Left kidney (tissue), 2 donors: ENCODE results near the gene MESP2. TPM values are rescaled to one million over a fixed set of nuclear protein-coding genes. Genes with fewer than 3 reads are reported as not detected.
A peak's percentile ranks its signal among the peaks of the same experiment; 100 is the strongest.
"Not testable (repeated sequence)": the region's sequence is repeated elsewhere in the genome, so short reads cannot be mapped to it uniquely, and the experiment has no call there.

Experiments used
- DNase-seq: peaks from one replicate; pipeline ENCODE4 v3.0.0-alpha.2; 2013
- polyA plus RNA-seq: library from polyadenylated mRNA; unstranded; fragments of 120-200 nt; gene quantifications from one replicate; pipeline ENCODE4 v1.2.1, GENCODE V29; 2013; ENCODE audit not compliant: insufficient read length

MESP2 gene
- polyA plus RNA-seq, 1 donor = 0.45 TPM

DNA sequence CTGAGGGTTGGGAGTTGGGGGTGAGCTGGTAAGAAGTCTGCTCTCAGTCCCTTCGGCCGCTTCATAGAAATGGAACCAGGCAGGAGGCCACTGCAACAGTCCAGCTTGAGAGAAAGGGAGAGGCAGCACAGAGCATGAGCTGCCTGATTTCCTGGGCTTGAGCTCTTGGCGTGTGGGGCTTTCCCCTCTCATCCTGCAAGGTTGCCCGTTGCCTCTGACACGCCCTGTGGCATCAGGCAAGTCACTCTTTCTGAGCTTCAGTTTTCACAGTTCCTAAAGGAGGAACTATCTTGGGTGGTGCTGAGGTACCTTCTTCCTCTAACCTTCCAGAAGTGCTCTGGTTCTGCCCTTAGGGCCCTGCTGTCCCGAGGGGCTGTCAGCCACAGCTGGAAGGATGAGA is 4.9 kb downstream of the MESP2 start:
- no peak for DNase-seq

DNA sequence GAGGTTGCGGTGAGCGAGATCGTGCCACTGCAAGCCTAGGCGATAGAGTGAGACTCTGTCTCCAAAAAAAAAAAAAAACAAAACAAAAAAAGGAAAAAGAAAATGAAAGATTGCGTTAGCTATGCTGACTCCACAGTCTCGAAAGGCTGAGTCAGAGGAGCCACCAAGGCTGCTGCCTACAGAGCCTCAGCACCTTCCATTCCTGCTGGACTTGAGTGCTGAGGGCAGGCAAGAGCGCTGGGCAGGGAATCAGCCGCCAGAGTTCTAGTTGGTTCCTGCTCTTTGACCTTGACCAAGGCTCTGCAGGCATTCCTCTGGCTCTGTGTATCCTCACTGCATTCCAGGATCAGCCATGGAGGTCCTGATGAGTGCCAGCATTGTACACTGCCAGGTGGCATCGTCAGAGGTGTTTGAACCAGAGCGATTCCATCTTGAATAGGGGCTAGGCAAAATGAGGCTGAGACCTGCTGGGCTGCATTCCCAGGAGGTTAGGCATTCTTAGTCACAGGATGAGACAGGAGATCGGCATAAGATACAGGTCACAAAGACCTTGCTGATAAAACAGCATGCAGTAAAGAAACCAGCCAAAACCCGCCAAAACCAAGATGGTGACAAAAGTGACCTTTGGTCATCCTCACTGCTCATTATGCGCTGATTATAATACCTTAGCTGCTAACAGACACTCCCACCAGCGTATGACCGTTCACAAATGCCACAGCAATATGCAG is 5.9 kb downstream of the MESP2 start:
- no peak for DNase-seq

DNA sequence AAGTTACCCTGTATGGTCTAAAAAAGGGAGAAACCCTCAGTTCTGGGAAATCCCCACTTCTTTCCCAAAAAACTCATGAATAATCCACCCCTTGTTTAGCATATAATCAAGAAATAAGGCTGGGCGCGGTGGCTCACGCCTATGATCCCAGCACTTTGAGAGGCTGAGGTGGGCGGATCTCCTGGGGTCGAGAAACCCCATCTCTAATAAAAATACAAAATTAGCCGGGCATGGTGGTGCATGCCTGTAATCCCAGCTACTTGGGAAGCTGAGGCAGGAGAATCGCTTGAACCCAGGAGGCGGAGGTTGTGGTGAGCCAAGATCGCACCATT is 6.5 kb downstream of the MESP2 start:
- DNase-seq = not testable (repeated sequence)

DNA sequence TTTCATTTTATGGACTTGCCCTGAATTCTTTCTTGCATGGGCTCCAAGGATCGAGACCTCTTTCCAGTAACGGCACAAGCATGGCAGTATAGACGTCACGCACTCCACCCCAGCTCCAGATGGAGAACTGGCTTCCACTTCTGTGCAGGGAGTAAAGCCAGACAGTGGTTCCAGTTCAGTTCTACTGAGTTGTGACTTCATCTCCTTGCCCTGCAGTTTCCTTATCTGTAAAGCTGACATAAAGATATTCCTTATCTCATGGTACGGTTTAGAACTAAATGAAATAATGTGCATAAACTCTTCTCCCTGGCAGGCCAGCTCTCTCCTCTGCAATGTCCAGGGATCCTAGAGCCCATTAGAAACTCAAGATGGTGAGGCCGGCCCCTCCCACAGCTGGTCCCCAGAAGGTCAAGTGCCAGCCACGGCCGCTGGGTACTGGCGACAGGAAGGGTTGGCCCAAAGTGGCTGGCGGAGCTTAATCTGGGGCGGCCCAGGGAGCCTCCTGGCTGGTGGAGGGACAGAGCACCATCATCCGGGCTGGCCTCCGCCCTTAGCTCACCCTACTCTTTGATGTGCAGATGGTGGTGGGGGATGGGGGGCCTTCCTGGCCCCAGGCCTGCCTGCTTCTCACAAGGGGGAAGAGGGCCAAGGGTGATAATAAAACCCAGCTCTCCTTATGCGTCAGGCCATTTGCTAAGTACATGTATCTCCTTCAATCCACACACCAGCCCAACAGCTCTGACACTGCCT is 7.2 kb downstream of the MESP2 start:
- no peak for DNase-seq

DNA sequence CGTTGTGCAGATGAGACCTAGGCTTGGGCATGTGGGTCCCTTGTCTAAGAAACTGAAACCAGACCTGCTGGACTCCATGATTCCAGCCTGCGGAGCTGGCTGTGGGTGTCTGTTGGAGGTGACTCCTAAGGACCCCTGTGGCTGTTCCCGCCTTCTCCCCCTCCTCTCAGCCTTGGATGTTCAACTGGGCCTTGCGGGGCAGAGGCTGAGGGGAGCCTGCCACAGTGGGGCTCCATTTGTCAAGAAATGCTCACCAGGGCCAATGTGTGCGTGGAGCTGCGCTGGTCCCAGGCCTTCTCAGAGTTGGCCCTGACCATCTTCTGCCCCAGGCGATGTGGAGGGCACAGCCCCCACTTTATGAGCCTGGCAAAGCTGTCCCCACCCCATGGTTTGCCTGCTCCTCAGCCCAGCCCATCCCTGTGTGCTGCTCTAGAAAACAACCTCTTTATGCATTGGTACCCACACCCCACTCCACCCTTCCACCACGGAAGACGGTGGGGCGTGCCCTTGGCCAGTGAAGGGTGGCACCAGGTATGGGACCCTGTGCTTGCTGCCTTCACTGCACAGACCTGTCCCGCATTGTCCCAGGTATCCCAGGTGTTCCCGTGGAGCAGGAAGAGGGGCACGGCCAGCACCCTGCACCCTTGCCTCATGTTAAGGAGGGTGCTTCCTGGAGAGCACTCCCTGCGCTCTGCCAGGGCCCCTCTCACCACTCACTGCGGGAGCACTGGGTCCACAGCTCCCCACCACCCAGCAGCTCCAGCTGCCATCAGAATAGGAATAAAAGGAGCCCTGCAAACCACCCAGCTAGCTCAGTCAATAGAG is 7.9 kb downstream of the MESP2 start:
- DNase-seq = no peak

DNA sequence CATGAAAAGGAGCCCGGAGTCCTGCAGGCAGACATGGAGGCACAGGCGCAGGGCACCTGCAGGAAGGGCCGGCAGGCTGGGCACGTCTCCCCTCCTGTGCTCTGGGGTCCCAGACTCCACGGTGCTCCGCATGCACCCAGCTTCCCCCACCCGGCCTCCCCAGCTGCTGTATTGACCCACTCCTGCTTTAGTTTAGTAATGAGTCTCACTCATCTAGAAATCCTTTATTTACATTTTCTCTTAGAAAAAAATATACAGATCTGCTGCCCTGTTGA is 8.5 kb downstream of the MESP2 start:
- DNase-seq = no peak

DNA sequence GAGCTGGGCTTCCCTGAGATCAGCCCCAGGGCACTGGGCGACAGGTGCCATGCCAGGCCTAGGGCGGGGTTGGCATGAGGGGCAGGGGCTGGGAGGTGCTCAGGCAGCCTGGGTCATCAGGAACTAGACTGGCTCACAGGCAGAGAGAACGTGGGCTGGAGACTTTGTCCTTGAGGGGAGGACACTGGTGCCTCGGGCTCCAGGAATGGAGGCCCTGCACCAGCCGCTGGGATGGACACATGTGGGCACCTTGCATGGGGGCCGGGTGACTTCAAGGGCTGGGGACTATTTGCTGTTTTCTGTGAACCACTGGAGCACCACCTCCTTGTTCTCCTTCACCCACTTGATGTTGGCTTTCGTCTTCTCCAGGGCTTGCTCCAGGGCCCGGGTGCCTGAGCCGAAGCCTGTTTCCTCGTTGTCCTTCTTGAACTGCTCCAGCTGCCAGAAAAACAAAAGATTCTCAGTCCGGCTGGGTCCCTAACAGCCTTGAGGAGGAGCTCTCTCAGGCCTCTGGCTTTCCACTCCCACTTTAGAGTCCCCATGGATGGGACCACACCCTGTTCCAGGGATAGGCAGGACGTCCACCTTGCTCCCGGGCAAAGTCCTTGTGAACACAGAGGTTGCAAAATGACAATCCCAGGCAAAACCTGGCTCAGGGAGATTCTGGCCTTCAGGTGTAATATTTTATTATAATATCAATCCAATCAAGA is 9.1 kb downstream of the MESP2 start:
- no peak for DNase-seq

DNA sequence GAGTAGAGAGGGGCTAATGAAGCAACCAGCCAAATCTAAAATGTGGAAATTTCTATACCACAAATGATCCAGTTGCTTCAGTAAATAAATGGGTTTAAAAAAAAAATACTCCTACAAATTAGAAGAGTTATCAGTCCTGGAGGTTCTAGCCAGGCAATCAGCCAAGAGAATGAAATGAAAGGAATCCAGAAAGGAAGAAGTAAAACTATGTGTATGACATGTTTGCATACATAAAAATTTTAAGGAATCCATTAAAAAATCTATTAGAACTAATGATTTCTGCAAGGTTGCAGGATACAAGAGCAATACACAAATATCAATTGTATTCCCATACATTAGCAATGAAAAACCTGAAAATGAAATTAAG is 9.6 kb downstream of the MESP2 start:
- no peak for DNase-seq

DNA sequence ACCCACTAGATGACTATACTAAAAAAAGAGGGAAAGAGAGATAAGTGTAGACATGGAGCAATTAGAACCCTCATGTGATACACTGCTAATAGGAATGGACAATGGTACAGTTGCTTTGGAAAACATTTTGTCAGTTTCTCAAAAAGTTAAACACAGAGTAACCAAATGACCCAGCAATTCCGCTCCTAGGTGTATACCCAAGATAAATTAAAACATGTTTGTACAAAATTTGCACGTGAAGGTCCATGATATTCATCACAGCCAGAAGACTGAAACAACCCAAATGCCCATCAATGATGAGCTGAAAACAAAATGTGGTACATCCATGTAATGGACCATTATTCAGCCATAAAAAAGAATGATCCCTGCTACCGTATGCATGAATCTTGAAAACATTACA is 11.8 kb downstream of the MESP2 start:
- DNase-seq = no peak

DNA sequence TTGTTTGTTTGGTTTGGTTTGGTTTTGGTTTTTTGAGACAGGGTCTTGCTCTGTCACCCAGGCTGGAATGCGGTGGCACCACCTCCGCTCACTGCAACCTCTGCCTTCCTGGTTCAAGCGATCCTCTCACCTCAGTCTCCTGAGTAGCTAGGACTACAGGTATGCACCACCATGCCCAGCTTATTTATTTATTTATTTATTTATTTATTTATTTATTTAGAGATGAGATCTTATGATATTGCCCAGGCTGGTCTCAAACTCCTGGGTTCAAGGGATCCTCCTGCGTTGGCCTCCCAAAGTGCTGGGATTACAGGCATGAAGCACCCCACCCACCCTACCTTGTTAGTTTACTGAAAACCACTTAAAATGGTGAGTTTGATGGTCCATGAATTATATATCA is 12.5 kb downstream of the MESP2 start:
- not testable (repeated sequence) for DNase-seq

DNA sequence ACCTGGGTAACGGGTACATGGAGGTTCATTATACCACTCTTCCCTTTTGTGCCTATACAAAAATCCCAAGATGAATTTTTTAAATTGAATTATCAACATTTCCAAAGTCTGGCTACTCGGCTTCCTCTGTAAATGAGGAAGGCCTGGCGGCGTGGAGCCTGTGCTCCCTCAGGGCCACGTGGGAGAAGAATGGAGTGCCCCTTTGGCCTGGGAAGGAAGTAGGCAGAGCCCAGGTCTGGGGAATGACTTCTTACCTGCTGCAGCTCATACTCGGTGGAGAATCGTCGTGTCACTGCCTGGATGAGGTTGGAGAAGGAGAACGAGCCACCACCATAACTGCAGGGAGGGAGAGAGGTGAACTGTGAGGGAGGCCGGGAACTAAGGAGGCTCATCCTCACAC is 14.1 kb downstream of the MESP2 start:
- DNase-seq = no peak

DNA sequence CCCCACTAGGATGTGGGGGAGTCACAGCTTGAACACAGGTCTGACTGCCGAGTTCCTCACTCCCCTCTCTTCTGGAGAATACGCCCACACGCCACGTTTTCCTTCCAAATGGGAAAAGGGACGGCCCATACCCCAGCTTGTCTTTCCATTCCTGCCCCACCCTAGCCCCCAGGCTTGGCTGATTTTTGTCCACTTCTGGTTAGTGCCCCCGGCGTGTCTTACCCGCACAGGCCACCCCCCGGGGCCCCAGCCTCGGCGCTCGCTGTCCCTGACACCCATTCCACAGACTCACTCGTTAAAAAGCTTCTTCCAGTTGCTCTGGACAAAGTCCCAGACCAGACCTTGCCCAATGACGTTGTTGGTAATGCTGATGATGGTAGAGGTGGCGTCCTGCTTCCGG is 14.5 kb downstream of the MESP2 start:
- DNase-seq = no peak

DNA sequence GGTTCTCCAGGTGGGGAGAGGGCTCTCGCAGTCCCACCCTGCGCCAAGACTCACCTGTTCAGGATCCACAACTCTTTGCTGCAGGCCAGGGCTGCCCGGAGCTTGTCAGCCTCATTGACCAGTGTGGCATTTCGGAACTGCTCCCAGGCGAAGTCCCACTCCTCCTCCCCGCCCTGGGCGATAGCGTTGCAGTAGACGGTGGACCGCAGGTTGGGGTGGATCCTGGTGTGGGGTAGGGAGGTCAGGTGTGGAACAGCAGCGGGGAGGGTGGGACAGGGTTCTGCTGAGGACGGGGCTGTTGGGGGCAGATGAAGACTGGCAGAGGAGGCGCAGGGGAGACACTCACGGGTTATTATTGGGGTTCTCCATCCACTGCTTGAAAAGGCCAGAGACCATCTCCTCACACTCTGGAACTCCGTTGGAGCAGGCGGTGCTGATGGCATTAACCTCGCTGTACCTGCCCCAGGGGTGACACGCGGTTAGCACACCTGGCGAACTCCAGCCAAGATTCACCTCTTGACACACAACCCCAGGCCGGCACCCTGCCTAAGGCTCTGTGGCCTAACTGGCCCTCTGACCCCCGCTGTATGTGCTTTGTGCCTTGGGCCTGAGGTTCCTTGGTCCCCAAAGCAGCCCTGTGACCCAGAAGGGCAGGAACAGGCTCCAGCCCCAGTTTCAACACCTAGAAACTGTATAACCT is 16.1 kb downstream of the MESP2 start:
- no peak for DNase-seq

DNA sequence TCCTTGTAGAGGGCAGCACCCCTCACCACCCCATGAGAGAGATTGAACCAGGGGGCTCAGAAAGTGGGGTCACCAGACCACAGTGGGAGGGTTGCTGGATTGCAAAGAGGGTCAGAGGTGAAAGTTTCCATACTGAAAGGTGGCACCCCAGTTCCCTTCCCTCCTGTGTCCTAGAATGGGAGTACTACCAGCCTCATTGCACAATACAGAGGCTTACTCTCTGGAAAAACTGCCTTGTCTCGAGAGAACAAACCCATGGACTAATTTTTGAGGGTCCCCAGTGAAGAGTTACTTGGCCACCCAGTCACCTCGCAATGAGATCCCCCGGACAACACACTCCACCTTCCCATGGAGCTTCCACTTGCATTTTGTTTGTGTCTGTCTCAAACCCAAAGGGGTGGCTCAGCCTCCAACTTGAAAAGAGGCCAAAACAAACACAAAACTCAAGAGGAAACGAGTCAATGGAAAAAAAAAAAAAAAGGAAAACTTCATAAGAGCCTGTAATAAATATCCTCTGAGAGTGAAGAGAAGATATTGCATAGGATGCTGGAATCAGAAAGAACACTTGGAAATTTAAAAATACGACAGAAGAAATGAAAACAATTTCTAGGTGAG is 18.6 kb downstream of the MESP2 start:
- peak; percentile 58 for DNase-seq

DNA sequence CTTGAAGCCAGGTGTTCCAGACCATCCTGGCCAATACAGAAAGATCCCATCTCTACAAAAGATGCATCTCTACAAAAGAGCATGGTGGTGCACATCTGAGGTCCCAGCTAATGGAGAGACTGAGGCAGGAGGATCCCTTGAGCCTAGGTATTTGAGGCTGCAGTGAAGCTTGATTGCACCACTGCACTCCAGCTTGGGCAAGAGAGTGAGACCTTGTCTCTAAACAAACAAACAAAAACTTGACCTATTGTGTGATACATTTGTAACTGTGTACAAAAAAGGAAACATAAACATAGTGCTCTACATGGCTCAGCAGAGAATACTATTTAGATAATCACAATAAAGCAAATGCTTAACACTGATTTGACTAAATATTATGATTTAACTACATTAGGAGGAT is 19.9 kb downstream of the MESP2 start:
- DNase-seq = no peak

DNA sequence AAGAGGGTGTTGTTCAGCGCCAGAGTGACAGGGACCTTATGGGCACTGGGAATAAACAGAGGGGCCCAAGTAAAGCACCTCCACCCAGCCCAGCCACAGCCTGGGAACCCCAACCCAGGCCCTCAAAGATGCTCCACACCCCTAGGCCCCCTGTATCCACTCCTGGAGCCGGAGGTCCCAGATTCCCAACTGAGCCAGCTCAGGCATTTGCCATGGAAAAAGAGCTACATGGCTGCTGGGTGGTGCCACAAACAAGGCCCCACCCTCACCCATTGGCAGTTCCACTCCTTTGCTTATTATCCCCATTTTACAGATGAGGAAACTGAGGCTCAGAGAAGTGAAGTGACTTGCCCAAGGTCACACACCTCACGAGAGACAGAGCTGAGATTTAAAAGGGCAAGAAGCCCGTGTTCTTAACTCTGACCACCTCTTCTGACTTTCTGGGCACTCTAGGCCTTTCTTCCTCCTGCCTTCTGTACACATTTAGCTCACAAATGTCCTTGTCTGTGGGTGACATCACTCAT is 21.6 kb downstream of the MESP2 start:
- DNase-seq = no peak

DNA sequence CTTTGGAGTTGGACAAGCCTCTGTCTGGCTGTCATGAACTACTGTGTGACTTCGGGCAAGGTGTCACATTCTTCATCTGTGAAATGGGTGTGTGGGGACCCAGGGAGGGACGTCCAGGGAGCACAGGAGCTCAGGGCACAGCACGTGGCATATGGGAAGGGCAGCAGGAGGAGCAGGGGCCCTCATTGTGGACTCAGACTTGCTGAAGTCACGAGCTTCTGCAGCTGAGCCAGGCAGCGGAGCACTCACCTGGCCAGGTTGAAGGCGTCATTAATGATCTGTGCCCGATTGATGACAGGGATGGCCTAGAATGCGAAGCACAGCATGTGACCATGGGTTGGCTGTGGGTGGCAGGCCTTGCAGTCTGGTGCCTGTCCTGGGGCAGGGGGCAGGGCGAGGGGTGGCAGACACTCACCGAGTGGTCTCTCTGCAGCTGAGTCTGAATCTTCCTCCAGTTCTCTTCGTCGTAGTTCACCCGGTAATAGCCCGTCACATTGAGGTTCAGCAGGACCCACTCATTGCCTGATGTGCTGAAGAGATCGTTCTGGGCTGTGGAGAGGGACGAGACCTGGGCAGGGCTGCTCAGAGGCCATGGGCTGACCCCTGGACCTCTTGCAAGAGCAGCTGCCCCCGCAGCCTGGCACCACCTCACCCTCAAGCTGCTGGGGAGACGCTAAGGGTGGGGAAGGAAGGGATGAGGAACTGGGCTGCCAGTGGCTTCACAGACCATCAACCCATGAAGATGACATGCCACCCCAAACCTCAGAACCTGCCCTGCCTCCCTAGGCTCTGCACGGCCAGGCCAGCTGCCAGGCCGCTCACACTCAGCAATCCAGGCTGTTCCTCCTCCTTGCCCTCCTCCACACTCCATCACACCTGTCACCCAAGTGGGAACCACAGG is 23.1 kb downstream of the MESP2 start:
- DNase-seq = no peak

DNA sequence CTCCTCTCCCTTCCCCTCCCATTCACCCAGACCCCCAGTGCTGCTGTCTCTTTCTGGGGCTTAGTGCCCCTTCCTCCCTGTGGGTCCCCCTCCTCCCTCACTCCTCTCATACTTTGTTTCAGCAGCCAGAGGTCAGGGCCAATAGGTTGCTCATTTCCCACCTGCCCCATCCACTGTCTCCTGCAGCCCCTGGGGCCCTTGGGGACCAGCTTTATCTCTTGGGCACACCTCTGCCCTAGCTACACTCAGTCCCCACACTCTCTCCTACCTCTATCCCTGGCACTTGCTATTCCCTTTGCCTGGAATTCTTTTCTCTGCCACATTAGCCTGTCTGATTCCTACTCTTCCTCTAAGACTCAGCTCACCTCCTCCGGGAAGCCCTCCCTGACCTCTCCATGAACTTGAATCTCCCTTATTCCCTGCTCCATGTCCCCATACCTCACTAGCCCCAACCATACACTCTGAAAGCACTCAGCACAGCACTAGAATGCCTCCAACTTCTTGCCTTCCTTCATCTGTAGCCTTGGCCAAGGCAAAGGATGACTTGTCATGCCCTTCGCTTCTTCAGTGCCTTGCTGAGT is 23.9 kb downstream of the MESP2 start:
- no peak for DNase-seq

DNA sequence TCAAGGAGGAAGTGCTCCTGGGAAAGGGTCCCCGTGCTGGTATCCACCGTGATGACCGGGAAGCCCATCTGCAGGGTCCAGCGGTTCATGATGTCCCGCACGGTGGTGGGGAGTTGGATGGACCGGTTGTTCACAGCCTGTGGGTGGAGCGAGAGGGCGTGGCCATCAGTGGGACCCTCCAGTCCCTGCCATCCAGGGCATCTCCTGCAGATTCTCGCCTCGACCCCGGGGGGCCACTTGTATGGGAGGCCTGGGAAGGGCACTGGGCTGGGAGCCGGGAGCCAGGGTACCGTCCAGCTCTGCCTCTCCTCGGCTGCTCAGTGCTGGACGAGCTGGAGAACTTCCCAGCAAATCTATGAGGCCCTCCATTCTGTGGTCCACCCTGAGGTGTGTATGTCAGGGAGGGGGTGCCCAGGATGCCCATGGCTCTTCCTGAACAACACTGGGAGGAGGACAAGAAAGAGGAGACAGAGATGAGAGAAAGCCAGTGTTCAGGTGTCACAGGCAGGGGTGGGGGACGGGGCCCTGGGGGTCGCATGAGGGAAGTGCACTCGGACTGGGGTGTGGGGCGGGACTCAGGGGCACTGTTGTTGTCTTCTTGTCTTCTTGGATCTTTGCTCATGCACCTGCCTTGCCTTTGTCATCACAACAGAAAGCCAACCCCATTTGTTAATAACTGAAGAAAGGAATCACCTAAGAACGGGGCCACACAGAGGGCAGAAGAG is 25.5 kb downstream of the MESP2 start:
- no peak for DNase-seq
